ENCODE results near the gene TARS3.
"Not testable (repeated sequence)": the region's sequence is repeated elsewhere in the genome, so short reads cannot be mapped to it uniquely, and the experiment has no call there.

The TARS3 gene

DNA sequence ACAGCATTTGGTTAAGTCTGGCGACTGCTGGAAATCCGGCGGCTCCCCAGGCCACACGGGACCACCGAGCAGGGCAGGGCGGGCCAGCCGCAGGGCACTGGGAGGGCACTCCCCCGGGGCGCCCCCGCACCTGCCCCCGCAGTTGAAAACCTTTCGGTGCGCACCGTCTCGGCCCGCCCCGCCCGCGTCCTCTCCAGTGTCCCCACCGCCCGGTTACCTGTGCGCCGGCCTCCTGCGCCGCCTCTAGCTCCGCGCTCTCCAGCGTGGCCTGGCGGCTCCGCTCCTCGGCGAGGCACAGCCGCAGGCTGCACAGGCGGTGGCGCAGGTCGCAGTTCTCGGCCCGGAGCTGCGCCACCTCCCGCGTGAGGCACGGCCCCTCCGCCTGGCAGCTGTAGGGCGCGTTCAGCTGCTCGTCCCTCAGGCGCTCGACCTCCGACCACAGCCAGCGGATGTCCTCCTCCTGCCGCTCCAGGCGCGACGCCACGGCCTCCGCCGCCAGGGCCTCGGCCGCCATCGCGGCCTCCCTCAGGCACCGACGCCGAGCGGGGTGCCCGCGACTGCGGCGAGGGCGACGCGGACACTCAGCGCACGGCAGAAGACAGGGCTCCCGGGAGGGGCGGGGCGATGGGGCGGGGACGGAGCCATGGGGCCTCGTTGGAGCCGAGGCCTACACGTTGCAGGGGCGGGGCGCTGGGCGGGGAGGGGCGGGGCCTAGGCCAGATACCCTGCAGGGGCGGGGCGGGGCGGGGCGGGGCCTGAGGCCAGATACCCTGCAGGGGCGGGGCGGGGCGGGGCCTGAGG is at the start of gene TARS3:
TSS of gene TARS3 (minus strand) at position 600 of the 801 bp plus-strand sequence. CDS start at position 514, 86 bp downstream.
- DNase-seq (ENCODE audit: low spot score), result peak; percentile 98

GRCh38 chr15:101773496-101774100 is 49.3 kb upstream of the TARS3 start:
- DNase-seq (ENCODE audit: low spot score), result no peak

- DNase-seq (ENCODE audit: low spot score), result no peak
Observed at GRCh38 chr15:101772921-101773320, 48.6 kb upstream of the TARS3 start.

DNA sequence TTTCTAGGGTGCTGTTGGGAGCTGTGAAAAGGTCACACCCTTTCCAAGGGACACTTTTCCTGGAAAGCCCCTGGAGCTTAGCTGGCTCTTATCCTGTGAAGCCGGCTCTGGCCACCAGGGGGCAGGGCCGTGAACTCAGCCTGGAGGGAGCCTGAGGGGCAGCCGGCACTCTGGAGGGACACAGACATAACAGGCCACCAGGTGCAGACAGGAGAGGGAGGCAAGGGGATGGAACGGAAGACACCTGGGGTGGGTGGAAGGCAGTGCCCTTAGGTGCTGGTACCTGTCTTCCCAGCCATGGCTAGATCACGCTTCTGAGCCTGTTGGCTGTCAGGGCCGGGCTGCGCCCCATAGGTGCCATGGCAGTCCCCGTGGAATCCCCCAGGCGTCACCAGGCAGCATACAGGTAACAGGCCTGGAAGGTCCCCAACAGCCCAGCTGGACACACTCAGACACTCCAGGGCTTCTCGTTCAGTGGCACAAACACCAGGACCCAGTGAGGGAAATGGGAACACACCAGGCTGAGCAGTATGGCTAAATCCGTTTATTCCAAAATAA is 42.9 kb upstream of the TARS3 start:
- DNase-seq (ENCODE audit: low spot score), result not testable (repeated sequence)

DNA sequence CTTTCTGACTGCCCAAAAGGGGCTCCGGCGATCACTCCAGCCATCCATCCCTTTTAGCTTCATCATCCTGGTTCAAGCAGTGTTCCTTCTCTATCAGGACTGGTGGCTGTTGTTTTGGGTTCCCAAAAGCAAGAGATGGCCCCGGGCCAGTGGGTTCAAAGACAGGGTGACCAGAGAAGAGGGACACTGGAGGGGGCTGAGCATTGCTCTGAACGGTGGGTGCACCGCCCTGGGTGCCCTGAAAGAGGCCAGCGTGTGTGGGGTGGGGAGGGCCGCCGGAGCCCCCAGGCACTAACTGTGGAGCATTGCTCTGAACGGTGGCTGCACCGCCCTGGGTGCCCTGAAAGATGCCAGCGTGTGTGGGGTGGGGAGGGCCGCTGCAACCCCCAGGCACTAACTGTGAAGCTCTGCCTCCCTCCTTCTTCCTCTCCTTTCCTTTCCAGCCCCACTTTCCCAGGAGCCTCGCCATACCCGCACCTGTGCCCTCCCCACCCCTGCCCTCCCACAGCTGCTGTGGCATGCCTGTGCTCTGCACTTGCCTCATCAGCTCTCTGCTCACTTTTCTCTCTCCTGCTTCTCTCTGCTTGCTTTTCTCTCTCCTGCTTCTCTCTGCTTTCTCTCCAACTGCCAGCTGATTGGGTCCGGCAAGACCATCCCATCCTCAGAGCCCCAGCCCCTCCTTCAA is 41.6 kb upstream of the TARS3 start:
- DNase-seq (ENCODE audit: low spot score), result no peak

DNA sequence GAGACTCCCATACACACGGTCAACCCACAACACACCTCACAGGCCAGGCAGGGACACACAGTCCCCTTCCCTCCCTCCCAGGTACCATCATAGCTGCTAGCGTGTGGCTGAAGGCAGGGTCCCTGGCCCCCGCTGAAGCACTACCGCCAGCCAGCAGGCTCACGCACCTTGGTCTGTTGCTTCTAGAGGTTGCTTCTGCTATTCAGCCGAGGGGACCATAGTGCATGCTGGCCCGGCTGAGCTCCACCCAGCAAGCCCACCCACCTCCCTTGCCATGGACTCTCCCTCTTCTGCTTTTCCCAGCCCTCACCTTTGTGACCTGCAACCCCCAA is 41.0 kb upstream of the TARS3 start:
- not testable (repeated sequence) for DNase-seq (ENCODE audit: low spot score)

DNA sequence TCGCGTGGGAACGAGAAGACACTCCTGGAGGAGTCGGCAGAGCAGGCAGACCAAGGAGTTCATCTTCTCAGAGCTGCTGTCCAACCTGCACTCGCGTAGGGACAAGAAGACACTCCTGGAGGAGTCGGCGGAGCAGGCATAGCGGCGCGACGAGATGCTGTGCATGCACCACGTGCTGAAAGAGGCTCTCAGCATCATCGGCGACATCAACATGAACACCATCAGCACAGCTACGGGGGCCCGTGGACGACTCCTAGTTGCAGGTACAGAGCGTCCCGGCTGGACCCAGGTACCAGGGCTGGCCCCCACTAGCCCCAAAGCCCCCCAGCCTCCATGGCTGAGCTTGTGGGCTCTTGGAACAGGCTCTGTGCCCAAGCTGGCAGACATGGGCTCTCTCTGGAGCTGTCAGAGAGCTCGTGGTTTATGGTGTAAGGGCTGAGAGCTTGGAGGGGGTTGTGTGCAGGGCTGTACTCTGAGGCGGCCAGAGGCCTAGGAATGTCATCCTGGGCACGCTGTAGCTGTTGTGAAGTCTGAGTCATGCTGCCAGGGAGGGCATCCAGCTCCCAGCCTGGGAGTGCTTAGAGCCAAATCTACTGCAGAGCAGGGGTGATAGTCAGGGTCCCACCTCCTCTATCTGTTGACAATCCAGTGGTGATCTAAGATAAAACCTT is 40.5 kb upstream of the TARS3 start:
- DNase-seq (ENCODE audit: low spot score), result not testable (repeated sequence)

DNA sequence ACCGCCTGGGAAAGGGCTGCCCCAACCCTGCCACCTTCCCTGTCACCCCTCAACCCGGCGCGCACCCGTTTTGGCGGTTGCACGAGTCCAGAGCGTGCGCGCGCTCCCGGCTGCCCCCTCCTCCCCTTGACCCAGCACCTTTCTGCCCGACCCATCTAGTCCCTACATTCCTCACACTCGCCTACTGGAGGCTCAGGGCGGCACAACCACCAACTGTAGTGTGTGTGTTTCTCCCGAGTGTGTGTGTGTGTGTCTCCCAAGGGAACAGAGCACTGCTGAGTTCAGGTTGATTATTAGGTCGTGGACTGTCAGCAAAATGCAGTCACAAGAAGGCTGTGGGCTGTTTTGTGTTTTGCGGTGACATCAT is 22.4 kb upstream of the TARS3 start:
- DNase-seq (ENCODE audit: low spot score), result not testable (repeated sequence)

DNA sequence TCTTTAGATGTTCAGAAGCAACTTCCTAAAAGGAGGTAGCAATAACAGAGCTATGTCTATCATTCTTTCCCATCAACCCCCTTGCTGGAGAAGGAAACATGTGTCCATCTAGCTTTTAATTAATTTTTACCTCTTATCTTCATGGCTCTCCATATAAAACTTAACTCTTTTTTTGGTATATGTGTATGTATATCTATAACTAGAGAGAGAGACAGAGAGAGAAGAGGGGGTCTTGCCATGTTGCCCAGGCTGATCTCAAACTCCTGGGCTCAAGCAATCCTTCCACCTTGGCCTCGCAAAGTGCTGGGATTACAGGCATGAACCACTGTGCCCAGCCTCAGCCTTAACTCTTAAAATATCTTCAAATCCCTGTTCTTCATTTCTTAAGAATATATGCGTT is 10.6 kb upstream of the TARS3 start:
- not testable (repeated sequence) for DNase-seq (ENCODE audit: low spot score)

- DNase-seq (ENCODE audit: low spot score), result no peak
Observed at GRCh38 chr15:101733545-101733944, 9.3 kb upstream of the TARS3 start.

DNA sequence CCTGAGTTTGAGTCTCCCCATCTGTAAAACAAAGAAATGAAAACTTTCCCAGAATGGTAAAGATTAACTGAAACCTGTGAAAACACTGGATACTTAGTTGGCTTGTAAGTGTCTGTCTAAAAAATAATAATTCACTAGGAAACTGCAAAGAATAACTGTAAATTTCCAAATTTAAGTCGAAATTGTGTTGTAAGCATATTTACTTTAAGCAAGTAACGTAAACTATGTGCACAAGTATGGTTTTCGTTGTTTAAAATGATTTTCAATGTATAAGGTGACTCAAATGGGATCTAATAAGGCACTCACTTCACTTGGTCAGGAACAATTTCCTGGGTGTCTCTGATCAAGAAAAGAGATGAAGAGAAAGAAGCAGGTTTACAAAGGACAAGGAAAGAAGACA is 8.5 kb upstream of the TARS3 start:
- no peak for DNase-seq (ENCODE audit: low spot score)

DNA sequence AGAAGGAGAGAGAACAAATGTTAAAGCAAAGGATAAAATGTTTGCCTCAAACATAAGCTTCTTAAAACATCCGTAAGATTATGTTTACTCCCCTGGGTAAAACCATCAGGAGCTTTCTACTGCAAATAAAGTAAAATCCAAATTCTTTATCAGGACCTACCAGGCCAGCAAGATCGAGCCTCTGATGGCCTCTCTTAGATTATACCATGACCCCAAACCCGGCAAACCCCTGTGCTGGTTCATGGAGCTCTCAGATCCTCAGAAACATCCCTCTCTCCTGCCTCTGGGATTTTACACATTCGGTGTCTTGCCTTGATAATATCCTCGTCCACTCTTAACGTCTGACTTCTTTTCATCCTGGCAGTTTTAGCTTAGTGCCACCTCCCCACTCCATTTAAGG is 7.5 kb upstream of the TARS3 start:
- no peak for DNase-seq (ENCODE audit: low spot score)

- DNase-seq (ENCODE audit: low spot score), result no peak
Observed at GRCh38 chr15:101727186-101727585, 2.9 kb upstream of the TARS3 start.

- DNase-seq (ENCODE audit: low spot score), result no peak
Observed at GRCh38 chr15:101725073-101725472, 800 bp upstream of the TARS3 start.

DNA sequence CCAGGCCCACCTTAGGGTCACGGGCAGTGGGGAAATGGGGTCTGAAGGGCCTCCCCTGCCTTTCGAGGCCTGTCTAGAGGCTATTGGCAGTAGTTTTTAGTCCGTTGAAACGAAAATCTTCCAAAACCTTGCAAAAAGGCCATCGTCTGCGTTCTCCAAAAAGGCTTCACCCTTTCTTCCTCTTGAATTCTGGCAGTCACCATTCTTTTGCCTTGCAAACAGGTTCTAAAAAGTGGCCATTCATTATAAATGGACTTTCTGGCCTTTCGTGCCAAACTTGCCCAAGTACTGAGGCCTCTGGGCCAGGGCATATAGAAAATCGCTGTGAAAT is 367 bp upstream of the TARS3 start:
- DNase-seq (ENCODE audit: low spot score), result no peak

DNA sequence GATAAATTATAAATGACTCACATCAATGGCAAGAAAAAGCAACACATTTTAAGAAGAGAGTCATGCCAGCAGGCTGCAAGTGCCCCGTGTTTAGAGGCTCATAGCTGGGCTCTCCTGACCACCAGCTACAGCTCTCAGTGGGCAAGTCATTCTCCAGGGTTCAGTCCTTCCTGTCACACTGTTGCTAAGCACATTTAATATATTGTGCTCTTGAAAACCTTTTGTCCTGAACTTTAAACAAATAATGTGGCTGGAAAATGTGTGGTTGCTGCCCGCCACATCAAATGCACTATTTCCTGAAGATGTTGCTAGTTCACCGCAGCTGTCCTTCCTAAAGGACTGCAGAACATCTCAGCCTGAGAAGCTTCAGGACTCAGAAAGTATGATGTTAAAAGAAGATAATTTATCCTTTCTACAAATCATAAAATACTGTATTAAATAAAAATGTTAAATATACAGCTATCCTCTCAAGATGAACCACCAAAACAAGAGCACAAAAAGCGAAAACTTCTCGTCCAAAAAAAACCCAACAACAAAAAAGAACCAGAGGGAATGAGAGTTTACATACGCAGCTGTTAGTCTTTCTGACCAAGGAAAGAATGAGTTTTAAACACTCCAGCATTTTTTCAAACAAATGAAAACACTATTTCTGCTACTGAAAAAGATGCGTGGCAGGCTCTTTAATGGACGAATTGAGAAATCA is 951 bp downstream of the TARS3 start:
- DNase-seq (ENCODE audit: low spot score), result peak; percentile 37

DNA sequence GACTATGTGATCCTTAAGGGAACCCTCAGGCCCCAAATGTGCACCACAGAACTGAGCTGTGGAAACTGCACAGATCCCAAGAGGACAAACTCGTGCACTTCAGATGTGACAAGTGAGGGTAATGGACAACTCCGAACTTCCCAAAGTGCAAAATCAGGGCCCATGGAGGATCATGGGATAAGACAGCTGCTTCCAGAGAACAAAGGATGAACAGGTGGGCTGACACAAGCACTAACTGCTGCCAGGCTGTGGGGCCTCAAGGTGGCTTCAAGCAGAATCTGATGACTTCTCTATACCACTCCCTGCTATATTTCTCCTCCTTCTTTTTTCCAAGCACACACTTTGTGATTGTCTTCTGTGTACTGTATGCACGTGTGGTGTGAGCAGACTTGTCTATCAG is 5.4 kb downstream of the TARS3 start:
- DNase-seq (ENCODE audit: low spot score), result no peak

DNA sequence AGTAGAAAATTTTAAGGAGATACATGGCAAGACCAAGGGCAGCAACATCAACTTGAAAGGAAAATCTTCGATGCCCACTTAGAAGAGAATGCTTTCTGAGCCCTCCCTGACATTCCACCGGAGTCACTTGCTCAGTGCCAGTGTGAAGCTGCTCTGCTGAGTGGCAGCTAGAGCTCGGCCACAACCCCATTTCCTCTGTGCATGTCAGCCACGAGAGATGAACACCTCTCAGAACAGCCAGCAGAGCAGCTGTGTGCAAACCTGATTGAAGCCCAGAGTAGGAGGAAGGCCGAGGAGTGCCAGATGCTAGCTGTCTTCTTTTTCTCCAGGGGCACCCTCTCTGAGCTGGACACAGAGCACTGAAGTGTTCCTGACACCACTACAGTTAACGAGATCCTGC is 12.2 kb downstream of the TARS3 start:
- no peak for DNase-seq (ENCODE audit: low spot score)

- DNase-seq (ENCODE audit: low spot score), result peak; percentile 82
Observed at GRCh38 chr15:101710806-101711205, 13.5 kb downstream of the TARS3 start.

GRCh38 chr15:101709466-101709865 is 14.8 kb downstream of the TARS3 start:
- DNase-seq (ENCODE audit: low spot score), result no peak

GRCh38 chr15:101707983-101708382 is 16.3 kb downstream of the TARS3 start:
- no peak for DNase-seq (ENCODE audit: low spot score)

GRCh38 chr15:101702077-101702476 is 22.2 kb downstream of the TARS3 start:
- no peak for DNase-seq (ENCODE audit: low spot score)

All from AG08395 (cell line).